T follicular helper cell (primary cell): ENCODE data around the gene UGT1A1.

Source experiments
- DNase-seq: peaks from one replicate; pipeline ENCODE4 v3.0.0-alpha.2; 2020; ENCODE audit warnings: low read depth

UGT1A1 gene

DNA sequence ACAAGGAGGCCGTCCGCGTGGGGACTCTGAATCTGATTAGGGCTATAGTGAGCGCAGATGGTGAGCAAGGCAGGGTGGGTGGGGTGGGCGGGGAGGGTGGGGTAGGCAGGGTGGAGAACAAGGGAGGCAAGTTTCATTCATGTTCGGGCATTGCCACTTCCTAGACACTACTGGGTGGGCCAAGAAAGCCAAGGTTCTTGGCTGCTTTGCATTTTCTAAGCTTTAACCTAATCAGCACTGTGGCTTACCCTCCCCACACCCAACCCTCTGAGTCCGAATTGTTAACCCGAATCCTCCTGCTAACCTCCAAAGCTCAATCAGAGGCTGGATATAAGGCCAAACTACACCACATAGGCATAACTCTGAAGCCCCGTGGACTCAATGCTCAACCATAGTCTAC lies 36.2 kb downstream of the UGT1A1 start:
- DNase-seq, result no peak

DNA sequence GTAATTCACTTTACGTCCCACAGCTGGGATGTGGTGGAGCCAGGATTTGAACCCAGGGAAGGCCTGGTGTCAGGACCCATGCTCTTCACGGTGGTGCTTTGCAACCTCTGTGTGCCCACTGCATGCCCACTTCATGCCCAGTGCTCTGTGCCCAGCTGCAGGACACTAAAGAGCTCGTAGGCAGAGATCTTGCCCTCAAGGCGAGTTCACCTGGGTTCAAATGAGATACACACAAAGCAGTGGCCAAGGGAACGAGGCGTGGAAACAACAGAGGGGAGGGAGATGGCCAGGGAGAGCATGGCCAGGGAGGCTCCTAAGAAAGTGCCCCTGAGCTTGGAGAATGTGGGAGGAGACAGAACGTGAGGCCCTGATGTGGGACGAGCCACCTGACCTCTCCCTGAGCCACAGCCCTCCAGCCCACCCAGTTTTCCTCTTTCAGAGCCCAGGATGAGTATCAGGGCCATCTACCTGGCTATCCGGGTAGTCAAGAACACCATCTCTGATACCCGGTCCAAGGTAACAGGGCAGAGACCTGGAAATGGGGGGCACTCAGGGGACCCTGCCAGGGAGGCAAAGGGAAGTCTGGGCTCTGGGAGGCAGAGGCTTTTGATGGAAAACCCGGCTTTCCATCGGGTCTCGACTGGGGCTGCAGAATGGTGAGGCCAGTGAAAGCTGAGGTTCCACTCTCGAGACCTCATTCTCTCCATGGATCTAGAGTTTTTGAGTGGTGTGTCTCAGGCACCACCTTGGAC lies 38.4 kb downstream of the UGT1A1 start:
- DNase-seq, result no peak

DNA sequence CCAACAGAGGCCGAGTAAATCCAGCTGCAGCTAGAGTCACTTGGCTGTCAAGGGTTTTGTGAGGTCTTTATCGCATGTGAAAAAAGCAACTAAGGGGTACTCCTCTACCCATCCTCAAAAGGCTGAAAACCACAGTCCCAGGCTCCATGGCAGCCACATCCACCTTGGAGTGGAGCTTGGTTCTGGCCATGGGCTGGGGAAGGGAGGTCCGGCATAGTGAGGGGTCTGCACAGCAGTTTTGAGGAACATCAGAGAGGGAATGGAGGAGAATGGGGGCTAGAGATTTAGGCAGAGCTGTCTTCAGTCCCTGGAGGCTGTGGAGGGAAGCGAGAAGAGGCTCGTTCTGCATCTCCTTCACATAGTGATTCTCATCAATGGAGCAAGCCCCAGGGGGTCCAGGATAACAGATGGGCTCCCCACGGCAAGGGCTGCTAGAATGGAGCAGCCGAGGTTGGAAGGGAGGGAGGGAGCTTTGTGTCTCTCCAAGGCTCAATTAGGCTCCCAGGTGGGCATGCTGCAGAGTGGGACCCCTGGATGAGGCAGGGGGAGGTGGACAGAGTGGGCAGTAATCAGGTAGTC lies 39.1 kb downstream of the UGT1A1 start:
- DNase-seq, result no peak

DNA sequence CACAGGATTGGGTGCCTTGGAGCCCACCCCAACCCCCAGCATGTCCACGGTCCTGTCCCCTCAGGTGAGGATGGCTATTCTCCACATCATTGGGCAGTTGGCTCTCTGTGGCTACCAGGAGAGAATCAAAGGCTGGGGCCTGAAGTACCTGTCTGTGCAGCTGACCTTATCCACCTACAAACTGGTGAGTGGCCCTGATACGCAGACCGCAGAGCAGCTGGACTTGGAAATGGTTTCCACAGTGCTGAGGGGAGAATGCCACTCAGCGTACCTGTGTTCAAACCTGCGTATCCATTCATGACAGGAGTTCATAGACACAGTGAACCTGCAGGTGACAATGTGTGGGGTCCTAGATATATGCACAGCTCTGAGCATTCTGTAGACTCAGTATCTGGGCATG lies 39.6 kb downstream of the UGT1A1 start:
- DNase-seq, result no peak

DNA sequence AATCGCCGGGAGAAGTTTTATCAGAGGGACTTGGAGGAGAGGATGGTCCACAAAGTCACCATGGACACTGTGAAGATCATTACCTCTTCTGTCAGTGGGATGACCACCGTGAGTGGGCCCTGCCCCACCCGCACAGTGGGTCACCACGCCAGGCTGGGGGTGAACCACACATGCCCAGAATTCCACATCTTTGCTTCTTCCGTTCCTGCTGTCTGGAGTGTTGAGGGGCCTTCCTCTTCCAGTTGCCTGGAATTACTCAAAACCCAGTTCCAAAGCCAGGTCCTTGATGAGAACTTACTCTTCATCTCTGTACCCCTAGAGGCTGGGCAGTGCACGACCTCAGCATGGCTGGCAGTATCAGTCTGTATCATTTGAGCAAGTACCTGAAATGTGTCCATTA lies 40.1 kb downstream of the UGT1A1 start:
- no peak for DNase-seq

DNA sequence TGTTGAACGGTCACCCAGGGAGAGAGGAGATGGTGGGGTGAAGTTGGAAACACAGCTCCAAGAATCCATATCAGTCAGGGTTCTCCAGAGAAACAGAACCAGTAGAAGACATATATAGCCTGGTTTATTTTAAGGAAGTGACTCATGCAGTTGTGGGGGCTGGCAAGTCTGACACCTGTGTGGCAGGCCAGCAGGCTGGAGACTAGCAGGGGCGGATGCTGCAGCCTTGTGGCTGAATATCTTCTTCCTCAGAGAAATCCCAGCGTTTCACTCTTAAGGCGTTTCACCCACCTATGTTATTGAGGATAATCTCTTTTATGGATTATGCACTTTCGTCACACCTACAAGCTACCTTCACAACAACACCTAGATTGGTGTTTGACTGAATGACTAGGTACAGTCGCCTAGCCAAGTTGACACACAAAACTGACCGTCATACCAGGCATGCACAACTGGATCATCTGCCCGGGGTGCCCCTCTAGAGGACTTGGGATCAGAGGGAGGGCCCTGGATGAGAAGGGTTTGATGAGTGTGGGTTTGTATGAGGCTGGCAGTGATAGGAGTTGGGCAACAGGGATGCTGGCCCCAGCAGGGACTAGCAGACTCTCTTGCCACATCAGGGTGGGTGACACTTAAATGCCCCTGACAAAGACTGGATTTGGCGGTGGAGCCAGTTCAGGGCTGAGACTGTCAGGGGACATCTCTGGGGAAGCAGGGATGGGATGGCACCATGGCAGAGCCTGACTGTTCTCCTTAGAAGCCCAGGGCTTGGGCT lies 41.5 kb downstream of the UGT1A1 start:
- no peak for DNase-seq

DNA sequence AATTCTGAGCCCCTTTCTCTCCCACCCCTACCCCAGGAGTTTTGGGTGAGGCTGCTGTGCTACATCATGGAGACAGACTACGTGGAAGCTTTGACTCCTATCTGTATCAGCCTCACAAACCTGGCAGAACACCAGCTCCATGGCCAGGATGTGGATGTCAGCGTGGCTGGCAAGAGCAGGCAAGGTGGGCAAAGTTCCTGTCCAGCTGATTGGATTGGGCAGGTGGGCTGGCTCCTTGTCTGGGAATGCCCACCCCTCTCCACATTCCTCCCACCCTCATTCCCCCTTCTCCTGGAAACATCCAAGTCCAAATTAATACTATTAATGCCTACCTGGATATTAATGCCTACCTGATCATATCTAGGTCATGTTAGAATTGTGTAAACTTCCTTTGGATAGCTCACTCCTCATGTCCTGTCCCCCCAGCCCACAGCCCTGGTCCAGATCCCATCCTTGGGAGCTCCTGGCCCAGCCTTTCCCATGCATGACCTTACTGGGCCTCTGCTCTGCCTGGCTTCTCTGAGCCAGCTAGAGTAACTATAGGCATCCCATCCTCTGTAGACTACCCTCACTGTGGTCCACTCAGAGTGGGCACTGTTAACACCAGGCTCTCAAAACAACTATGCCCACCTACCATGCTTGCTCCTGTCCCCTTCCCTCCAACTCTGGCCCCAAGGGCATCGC lies 42.2 kb downstream of the UGT1A1 start:
- DNase-seq, result no peak

DNA sequence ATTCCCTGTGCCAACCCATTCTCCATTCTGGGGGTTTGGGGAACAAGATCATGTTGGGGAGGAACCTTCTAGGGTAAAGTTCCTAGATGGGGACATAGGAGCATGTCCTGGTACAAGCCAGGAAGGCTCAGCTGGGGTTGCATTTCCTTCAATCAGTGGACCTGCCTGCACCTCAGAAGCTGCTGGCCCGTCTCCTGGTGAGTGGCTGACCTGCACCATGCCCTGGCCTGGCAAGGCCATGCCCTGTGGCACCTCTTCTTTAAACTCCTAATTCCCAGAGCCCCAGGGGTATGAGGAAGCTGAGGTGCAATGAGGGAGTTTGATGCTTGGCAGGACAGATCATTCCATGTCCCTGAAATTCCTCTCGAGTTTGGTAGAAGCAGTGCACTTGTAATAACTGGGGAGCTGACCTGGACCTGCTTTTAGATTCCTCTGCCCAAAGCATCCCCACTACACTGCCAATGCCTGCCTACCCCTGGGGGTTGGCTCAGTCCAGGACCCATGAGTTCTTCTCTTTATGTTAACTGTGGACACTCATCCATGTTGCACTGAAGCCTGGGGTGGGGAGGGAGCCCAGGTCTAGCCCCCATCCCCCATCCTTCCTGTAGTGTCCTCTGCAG lies 43.3 kb downstream of the UGT1A1 start:
- DNase-seq, result no peak

DNA sequence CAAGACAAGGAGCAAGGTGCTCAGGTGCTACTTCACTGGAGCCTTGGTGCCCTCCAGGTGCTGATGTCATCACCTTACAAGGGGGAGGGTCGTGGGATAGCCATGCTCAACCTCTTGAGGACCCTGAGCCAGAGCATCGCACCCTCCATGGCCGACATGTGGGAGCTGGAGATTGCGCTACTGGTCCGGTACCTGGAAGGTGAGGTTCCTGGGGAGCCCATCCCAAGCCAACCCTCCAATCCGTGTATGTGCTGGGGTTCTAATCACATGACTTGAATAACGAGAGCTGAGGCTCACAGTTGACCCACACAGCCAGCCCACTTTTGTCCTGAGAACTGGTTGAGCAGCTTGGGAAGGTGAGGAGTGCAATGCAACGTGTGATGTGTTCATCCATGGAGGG lies 43.9 kb downstream of the UGT1A1 start:
- no peak for DNase-seq

DNA sequence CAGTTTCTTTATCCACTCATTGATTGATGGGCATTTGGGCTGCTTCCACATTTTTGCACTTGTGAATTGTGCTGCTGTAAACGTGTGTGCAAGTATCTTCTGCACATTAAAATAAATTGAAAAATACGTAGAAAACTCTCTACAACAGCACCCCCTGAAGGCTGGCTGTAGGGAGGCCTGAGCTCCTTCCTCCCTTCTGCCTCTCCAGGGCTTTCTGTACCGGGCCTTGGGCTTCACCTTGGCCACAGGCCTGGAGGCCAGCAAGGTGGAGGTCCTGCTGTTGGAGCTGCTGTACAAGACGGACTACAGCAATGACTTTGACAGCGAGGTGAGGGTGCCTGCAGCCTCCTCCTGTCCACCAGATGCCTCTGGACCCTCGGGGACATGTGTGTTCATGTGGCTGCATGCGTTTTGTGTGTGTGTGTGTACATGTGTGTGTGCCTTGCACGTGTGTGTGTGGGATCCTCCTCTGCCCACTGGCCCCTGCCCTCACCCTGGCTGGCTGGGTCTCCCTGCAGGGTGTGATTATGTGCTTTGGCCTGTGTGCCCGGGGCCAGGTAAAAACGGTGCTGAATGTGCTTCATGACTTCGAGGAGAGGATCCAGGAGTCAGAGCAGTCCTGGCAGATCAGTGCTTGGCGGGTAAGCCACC lies 47.3 kb downstream of the UGT1A1 start:
- DNase-seq, result no peak

DNA sequence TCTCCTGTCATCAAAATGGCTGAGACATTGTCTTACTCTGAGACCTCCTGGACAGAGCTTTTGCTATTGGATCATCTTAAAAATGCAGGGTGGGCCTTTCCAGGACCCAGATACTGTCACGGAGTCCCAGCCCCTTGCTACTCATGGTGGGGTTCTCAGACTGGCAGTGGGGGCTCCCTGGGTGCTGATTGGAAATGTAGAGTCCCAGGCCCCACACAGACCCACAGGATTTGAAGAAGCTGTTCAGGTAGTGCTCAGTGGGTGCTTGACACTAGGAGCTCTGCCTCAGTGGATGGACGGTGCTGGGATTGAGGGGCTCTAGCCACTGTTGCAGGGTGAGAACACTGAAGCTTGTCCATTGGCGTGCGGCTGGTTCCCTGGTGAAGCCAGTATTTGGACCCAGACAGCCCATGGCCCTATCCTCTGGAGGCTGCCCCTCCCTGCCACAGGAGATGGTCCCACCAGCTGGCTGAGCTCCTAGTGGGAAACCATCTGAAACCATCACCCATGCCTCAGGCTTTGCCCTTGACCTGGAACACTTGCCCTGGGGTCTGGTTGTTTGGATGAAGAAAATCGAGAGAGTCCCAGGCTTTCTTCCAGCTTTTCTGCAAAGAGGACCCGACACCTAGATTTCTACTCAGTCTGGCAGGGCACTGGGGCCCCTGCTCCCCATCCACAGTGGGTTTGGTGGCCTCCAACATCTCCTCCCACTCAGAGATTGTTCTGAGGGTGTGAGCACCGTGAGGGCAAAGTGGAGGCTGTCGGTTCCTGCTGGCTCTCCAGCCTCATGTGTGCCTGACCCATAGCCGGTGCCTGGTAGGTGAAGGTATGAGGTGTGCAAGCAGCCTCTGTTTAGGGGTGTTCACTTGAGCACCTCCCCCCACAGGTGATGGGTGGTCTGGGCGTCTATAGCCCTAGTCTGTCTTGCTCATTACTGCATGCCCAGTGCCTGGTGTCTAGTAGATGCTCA lies 48.2 kb downstream of the UGT1A1 start:
- no peak for DNase-seq

DNA sequence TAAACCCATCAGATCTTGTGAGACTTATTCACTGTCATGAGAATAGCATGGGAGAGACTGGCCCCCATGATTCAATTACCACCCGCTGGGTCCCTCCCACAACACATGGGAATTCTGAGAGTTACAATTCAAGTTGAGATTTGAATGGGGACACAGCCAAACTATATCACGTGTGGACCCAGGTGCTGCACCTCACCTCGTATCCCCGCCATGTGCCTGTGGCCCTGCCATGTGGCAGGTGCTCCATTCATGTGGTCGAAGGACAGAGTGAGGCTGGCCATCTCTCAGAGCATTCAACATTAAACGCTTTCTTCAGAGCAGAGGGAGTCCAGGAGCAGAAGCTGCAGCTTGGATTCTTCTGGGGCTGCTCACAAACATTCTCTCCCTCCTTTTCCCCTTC lies 50.3 kb downstream of the UGT1A1 start:
- DNase-seq, result no peak

DNA sequence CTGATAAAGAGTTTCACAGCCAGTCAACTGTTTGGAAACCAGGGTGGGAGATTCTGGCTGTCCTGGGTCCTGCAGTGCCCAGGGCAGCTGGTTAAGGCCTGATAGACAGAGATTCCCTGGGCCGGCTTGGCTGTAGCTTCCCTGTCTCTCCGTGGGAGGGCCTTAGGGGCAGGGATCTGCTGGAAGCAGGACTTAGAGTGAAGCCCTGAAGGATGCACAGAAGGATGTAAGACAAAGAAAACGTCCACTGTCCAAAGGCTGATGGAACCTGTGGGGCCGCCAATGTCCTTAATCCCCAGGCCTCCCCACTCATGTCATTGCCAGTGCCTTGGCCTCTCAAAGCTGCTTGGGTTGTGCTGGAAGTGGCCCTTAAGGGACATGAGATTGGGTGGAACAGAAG lies 51.0 kb downstream of the UGT1A1 start:
- no peak for DNase-seq

DNA sequence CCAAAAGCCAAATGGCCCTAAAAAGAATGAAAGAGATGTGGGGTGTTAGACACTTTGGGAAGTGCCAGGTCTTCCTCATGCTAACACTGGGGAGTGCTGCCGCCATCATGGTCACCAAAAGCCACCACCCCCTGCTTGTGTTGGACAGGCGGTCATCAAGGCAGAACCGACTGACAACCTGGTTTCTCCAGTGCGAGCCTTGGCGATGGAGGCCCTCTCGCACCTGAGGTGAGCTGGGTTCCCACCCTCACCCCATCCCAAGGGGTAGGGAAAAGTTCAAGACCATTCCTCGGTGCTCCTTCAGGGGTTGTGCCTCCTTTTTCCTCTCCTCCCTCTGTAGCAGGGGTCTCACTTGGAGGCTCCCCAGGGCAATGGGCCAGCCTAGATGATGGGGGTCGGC lies 51.7 kb downstream of the UGT1A1 start:
- DNase-seq, result no peak

DNA sequence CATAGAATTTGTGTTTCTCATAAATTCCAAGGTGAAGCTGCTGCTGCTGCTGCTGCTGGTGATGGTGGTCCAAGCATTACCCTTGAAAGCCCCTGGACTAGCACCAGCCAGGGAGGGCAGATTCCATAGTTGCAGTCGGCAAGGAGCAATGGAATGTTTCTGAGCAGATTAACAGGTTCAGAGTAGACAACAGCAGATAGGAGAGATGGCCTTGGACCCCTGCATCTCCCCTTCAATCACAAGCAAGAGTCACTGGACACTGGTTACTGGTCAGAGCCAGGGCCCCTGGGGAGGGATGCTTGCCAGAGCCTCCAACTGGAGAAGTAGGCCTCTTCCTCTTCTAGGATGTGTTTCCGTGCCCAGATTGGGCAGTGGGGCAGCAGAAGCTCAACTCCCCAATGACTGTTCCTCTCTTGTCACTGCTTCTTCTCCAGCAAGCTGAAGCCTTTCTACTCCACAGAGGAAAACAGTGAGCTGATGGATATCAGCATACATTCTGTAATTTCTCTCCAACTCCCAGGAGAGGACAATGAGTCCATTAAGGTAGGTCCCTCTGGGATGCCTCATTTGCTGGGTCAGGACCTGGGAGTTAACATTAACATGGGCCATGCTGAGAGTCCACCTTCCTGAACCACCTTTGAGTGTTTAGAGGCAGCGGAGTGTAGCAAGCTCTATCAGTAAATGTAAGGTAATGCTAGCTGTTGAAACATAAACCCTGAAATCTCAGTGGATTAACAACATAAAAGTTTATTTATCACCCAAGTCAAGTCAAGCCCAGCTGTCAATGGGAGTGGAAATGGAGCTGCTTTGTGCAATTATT lies 53.4 kb downstream of the UGT1A1 start:
- no peak for DNase-seq

DNA sequence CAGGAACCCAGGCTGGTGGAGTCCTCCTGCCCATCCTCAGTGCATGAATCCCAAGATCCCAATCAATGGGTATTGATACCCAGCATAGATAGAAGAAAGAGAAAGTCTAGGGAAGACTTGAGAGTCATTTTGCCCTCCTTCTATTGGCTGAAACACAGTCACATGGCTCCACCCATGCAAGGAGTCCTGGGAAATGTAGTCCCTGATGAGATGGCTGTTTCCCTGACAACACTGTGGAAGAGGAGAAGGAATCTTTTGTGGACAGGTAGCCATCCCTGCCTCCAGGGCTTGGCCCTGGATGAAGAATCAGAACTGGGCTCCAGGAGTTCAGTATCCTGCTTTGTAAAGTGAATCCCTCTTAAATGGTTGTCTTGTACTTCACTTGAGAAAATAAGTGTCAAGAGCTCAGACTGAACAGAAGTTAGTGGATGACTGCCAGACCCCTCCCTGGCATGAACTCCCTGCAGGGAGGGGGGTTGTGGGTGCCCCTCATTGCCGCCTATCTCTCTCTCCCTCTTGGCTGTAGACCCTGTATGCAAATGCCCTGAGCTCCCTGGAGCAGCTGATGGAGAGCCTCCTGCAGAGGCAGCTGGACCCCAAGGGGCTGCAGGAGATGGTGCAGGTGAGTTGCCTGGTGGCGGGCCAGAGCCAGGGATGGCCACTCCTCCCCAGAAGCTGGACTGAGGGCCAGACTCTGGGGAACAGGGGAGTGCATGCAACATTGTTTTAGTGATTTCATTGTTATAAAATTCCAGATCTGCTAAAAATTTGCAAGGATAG lies 54.2 kb downstream of the UGT1A1 start:
- DNase-seq, result no peak

DNA sequence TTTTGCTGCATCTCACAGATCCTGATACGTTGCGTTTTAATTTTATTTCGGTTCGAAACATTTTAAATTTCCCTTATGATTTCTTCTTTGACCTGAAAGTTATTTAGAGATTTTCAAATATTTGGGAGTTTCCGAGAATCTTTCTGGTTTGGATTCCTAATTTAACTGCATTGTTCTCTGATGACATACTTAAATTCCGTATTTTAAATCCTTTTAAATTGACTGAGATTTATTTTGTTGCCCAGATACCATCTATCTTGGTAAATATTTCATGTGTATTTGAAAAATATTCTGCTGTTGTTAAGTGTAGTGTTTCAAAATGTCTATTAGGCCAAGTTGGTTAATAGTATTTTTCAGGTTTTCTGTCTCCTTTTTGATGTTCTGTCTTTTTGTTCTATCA lies 55.8 kb downstream of the UGT1A1 start:
- DNase-seq, result no peak

DNA sequence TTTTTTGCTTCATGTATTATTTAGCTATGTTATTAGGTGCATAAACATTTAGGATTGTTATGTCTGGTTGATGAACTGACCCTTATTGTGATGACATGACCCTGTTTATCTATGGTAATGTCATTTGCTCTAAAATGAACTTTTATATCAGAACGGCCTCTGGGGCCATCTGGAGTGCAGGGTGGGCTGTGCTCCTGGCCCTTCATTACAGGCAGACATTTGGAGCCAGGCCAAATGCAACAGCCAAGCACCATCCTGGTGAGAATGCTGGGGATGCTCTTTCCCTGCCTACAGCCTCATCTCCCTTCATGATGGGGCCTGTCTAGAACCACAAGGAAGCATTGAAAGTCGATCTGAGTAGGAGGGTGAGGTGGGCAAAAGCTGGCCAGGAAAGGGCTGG lies 56.3 kb downstream of the UGT1A1 start:
- DNase-seq, result no peak

DNA sequence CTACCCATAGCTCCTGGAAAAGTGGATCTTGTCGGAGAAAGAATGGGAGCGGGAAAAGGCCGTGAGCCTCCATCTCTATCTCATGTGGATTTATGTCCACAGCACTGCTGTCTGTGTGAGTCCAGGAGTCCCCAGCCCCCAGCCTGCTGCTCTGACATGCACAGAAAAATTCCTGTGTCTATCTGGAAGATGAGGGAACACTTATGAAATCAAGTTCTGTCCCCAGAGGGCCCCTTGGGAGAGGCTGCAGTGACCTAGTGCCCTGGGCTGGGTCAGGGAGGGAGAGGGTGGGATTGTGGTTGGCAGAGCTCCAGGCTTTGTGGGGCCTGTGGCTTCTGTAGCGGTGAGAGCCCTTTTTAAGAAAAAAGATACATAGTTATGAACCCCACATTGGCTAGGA lies 56.7 kb downstream of the UGT1A1 start:
- DNase-seq, result no peak
